Caco-2 (cell line): ENCODE data around the gene RAB13. TPM values are rescaled to one million over a fixed set of nuclear protein-coding genes. Genes with fewer than 3 reads are reported as not detected.

Experiments
- BruUV-seq: library from RNA; stranded (reverse); fragments of 400-500 nt; replicated peaks from 2 replicates; lab custom pipeline; 2021; lab: Mats Ljungman, UMichigan
- CTCF ChIA-PET: fragments of 300-600 bp; sonication (Branson Sonifier 250); formaldehyde crosslinking; loops from one replicate; lab custom pipeline; 2022; ENCODE audit warnings: antibody characterized with exemption; lab: Charles Lee
- POLR2A ChIA-PET: fragments of 300-600 bp; sonication (Branson Sonifier 250); formaldehyde crosslinking; loops from one replicate; lab custom pipeline; 2022; ENCODE audit warnings: antibody characterized with exemption; lab: Charles Lee
- DNase-seq, 2 experiments: peaks; one replicate each; pipeline versions ENCODE4 v3.0.0 to v3.0.0-alpha.2; 2020 to 2022
- H3K27me3 ChIP-seq: replicated peaks from 2 replicates; pipeline ENCODE4 v1.6.0; 2011; ENCODE audit warnings: low read length; ENCODE audit not compliant: control insufficient read depth, insufficient read depth
- H3K36me3 ChIP-seq: 2 replicates; pipeline ENCODE4 v1.5.1; 2011; ENCODE audit warnings: low read length; ENCODE audit not compliant: control insufficient read depth, insufficient read depth
- H3K4me1 ChIP-seq: fragments of 250-450 bp; sonication (Bioruptor Pico); 2 replicates; pipeline ENCODE4 v1.5.1; 2020; ENCODE audit warnings: mild to moderate bottlenecking
- H3K4me3 ChIP-seq: 2 replicates; pipeline ENCODE4 v1.5.1; 2011; ENCODE audit warnings: low read depth, mild to moderate bottlenecking, control low read depth, low read length
- H3K9me3 ChIP-seq: fragments of 250-450 bp; sonication (Bioruptor Pico); 2 replicates; pipeline ENCODE4 v1.5.1; 2020; ENCODE audit warnings: mild to moderate bottlenecking, moderate library complexity
- H3K27ac Mint-ChIP-seq: one replicate; pipeline ENCODE4 v1.8.0; 2022; ENCODE audit warnings: mixed read lengths; ENCODE audit not compliant: unreplicated experiment
- H3K27me3 Mint-ChIP-seq: one replicate; pipeline ENCODE4 v1.8.0; 2022; ENCODE audit warnings: mixed read lengths; ENCODE audit not compliant: insufficient read depth, unreplicated experiment
- H3K36me3 Mint-ChIP-seq: one replicate; pipeline ENCODE4 v1.8.0; 2022; ENCODE audit warnings: mild to moderate bottlenecking, mixed read lengths; ENCODE audit not compliant: insufficient read depth, unreplicated experiment
- H3K4me1 Mint-ChIP-seq: one replicate; pipeline ENCODE4 v1.8.0; 2022; ENCODE audit warnings: low read depth, mixed read lengths; ENCODE audit not compliant: unreplicated experiment
- H3K4me3 Mint-ChIP-seq: one replicate; pipeline ENCODE4 v1.8.0; 2022; ENCODE audit warnings: mild to moderate bottlenecking, moderate library complexity, mixed read lengths; ENCODE audit not compliant: unreplicated experiment
- H3K9me3 Mint-ChIP-seq: one replicate; pipeline ENCODE4 v1.8.0; 2022; ENCODE audit warnings: mixed read lengths; ENCODE audit not compliant: unreplicated experiment
- intact Hi-C: fragments of 100-400 bp; cut with micrococcal nuclease; formaldehyde crosslinking; loops from one replicate; pipeline ENCODE4 v1.10.0; 2022; ENCODE audit not compliant: unreplicated experiment
- total RNA-seq: library from RNA; stranded (reverse); gene quantifications from 2 replicates; pipeline ENCODE4 v1.2.3, GENCODE V29; 2022
- TF ChIP-seq, protein P1 (sequence below), 2 experiments: fragments of 200-600 bp in 1 of 2; IDR thresholded peaks; 1 replicate in 1 of 2; 2 replicates in 1 of 2; pipeline versions ENCODE4 v1.5.1 to v1.8.0; 2011 to 2022; ENCODE audit warnings: antibody characterized with exemption in 1 of 2, control low read depth in 1 of 2, inconsistent platforms in 1 of 2, low read depth in 1 of 2, low read length in 1 of 2, mild to moderate bottlenecking in 1 of 2, moderate library complexity in 1 of 2; ENCODE audit not compliant: insufficient read depth in 1 of 2, severe bottlenecking in 1 of 2, unreplicated experiment in 1 of 2

Gene RAB13
- total RNA-seq, 1 experiment from 2014 or later: 79.3 TPM

DNA sequence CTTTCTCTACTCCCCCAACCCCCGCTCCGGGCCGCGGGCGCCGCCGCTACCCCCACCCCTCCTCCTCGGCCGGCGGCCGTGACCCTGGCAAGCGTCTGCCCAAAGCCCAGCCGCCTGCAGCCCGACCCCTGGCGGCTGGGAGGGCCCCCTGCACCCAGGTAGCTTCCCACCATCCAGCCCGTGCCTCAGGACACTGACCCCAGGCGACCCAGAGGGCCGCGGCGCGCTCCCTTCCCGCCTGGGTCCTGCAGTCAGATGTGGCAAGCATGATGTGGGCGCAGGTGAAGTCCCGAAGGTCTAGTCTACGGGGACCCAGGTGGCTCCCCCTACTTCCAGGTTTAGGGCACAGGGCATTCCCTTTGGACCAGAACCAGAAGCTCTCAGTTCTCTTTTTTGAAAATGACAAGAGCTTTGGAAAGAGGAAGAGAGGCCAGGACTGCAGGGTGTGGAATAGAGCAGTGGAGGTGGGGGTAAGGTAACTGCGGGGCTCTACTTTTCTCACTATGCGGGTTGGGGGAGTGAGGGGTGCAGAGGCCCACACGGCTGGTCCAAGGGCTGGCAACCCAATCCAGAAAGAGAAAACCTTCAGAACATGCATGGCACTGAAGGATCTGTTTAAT, 39.4 kb downstream of the RAB13 start, which contains the start of gene DENND4B:
TSS of gene DENND4B (minus strand) at position 97 of the 620 bp plus-strand sequence. CDS start 2,344 bp downstream, outside the sequence.
- no TSS peak for BruUV-seq
- peak within 1 kb of the TSS; percentile 57 for H3K27ac Mint-ChIP-seq
- Histone ChIP-seq H3K36me3 (peaks cover 3% of the 10 kb centered on the region), H3K4me3 (peak within 1 kb of the TSS; percentile 92), H3K4me1 (peaks cover 8% of the 10 kb centered on the region), H3K27me3 (no peaks in the 10 kb centered on the region), H3K9me3 (no peaks in the 10 kb centered on the region)
- peak; percentile 85 to 92 for DNase-seq
- H3K4me1 Mint-ChIP-seq: peaks cover 7% of the 10 kb centered on the region
- intact Hi-C loops: loop anchor here (1.0 to 2.0 kb wide), 2 partner anchors 24 to 40 kb away; partner anchors contain the start of genes GATAD2B and RAB13
- POLR2A ChIA-PET: interaction anchor here (0.6 to 1.7 kb wide), 9 partner anchors 16 to 1247 kb away, joined by 3 to 20 read pairs (median 6); partner anchors contain the start of genes CREB3L4, GATAD2B and RPS27
- TF ChIP-seq, protein P1, sequence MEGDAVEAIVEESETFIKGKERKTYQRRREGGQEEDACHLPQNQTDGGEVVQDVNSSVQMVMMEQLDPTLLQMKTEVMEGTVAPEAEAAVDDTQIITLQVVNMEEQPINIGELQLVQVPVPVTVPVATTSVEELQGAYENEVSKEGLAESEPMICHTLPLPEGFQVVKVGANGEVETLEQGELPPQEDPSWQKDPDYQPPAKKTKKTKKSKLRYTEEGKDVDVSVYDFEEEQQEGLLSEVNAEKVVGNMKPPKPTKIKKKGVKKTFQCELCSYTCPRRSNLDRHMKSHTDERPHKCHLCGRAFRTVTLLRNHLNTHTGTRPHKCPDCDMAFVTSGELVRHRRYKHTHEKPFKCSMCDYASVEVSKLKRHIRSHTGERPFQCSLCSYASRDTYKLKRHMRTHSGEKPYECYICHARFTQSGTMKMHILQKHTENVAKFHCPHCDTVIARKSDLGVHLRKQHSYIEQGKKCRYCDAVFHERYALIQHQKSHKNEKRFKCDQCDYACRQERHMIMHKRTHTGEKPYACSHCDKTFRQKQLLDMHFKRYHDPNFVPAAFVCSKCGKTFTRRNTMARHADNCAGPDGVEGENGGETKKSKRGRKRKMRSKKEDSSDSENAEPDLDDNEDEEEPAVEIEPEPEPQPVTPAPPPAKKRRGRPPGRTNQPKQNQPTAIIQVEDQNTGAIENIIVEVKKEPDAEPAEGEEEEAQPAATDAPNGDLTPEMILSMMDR (IDR thresholded peaks at IDR 0.05; ENCODE audit: insufficient read depth in 1 of 2, low read depth in 1 of 2, low read length in 1 of 2, severe bottlenecking in 1 of 2, unreplicated experiment in 1 of 2): peak; percentile 95 to 97
- peaks cover 59% of the 10 kb centered on the region for H3K36me3 Mint-ChIP-seq
- CTCF ChIA-PET: interaction anchor here (0.6 to 2.0 kb wide), 11 partner anchors 10 to 301 kb away, joined by 3 to 24 read pairs (median 5); partner anchors contain the start of genes CREB3L4, CRTC2, GATAD2B and INTS3
- no peaks in the 10 kb centered on the region for H3K9me3 Mint-ChIP-seq
- no peaks in the 10 kb centered on the region for H3K27me3 Mint-ChIP-seq
- peak within 1 kb of the TSS; percentile 82 for H3K4me3 Mint-ChIP-seq

DNA sequence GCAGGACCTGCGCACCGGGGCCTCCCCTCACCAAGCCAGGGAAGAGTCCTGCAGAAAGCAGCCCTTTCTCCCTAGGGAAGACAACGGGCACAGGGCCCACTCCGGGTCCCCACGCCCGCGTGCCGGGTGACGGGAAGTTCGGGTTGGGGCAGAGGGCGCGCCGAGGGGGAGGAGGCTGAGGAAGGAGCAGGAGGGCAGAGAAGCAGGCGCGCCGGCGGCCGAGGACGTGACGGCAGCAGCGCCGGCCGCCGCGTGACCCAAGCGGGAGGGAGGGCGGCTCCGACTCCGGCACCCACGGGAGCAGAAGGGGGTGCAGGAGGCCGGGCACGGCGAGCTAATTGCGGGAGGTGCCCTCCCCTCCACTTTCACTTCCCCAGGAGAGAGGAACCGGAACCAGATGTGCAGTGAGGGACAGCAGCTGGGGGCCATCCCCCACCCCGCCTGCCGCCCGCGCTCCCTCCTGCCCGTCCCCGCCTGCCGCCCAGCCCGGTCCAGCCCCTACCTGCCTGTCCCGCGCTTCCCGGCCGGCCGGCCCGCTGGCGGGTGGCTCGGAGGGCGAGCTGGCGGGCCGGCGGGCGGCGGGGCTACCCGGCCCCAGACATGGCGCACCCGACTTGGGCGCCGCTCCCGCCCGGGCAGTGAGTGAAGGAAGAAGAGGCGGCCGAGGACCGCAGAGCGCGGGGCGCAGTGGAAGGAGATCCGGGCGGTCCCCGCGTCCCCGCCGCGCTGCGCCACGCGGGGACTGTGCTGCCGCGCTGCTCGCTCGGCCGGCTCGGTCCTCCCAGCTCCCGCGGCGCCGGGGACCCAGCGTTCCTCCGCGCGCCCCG, 40.1 kb downstream of the RAB13 start:
- CTCF ChIA-PET: interaction anchor here (0.6 to 2.0 kb wide), 9 partner anchors 11 to 302 kb away, joined by 4 to 24 read pairs (median 6); partner anchors contain the start of genes CREB3L4, CRTC2, GATAD2B and SLC39A1
- TF ChIP-seq, protein P1 (IDR thresholded peaks at IDR 0.05; ENCODE audit: insufficient read depth in 1 of 2, low read depth in 1 of 2, low read length in 1 of 2, severe bottlenecking in 1 of 2, unreplicated experiment in 1 of 2): no peak
- intact Hi-C loops: loop anchor here (1.0 to 2.0 kb wide), 2 partner anchors 23 to 40 kb away; partner anchors contain the start of genes GATAD2B and RAB13
- no TSS peak for BruUV-seq
- peak overlapping the region; percentile 82 for H3K4me3 Mint-ChIP-seq
- POLR2A ChIA-PET: interaction anchor here (0.6 to 1.7 kb wide), 5 partner anchors 17 to 179 kb away, joined by 3 to 20 read pairs (median 6); partner anchors contain the start of genes CREB3L4 and GATAD2B
- H3K27me3 ChIP-seq: no peaks in the 10 kb centered on the region
- H3K27ac Mint-ChIP-seq: peak overlapping the region; percentile 44
- peaks cover 3% of the 10 kb centered on the region; the same call in 1 of the 2 replicates for H3K36me3 ChIP-seq
- H3K9me3 ChIP-seq: no peaks in the 10 kb centered on the region
- H3K9me3 Mint-ChIP-seq: no peaks in the 10 kb centered on the region
- peak overlapping the region; percentile 92 for H3K4me3 ChIP-seq
- no peaks in the 10 kb centered on the region for H3K27me3 Mint-ChIP-seq
- peaks cover 7% of the 10 kb centered on the region for H3K4me1 Mint-ChIP-seq
- H3K4me1 ChIP-seq: peaks cover 8% of the 10 kb centered on the region
- peaks cover 59% of the 10 kb centered on the region for H3K36me3 Mint-ChIP-seq
- peak; percentile 60 to 68 for DNase-seq
